GM08714 (cell line): ENCODE measurements around the gene FNDC11.
"Not testable (repeated sequence)": the region's sequence is repeated elsewhere in the genome, so short reads cannot be mapped to it uniquely, and the experiment has no call there.

ENCODE experiments used
- H3K4me3 ChIP-seq: fragments of 200-500 bp; sonication (Bioruptor generic); 2 replicates; pipeline ENCODE4 v1.5.1; 2014; ENCODE audit warnings: mild to moderate bottlenecking, low read length, inconsistent platforms
- ZNF274 ChIP-seq: IDR thresholded peaks from 2 replicates; pipeline ENCODE4 v1.6.1; 2012; ENCODE audit warnings: mild to moderate bottlenecking, low read depth, low read length

Gene FNDC11

DNA sequence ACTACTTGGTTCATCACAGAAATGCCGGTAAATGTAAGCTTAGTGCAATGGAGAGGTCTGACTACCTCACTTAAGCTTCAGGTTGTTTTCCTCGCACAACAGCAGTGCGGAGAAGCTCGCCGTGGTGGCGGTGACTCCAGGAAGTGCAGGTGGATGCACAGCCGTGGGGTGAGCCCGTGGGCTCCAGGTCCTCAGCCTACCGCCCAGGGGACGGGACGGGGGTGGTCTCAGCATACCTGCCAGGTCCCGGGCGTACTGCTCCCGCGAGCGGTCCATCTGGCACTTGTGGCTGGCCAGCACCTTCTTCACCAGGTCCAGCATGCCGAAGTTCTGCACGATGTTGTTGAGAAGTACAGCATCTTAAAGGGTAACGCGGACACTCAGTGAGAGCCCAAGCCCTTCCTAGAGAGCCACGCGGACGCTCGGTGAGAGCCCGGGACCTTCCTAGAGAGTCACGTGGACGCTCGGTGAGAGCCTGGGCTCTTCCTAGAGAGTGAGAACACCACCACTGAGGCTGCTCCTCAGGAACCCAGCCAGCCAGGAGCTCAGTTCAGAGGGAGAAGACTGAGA lies 37.9 kb downstream of the FNDC11 start:
- TF ChIP-seq ZNF274: no peak
- H3K4me3 ChIP-seq: no peak overlapping the region

DNA sequence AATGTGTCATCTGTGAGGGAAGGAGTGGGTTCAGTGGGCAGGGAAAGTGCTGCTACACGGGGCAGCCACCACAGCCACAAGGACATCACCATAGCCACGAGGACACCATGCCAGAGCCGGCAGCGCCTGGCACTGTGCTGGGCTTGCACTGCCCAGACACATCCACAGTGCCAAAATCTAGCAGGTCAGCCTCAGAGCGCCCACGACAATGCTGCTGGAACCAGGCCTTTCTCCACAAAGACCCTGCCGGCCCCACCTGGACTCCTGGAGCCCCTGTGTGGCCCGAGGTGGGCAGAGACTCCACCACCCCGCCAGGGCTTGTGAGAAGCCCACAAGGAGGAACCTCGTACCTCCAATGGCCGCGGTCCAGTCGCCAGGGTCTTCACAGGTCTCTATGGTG lies 38.7 kb downstream of the FNDC11 start:
- TF ChIP-seq ZNF274: no peak
- H3K4me3 ChIP-seq: no peak overlapping the region

- H3K4me3 ChIP-seq: no peak overlapping the region
- no peak for TF ChIP-seq ZNF274
Measured at GRCh38 chr20:63594043-63594561, 40.1 kb downstream of the FNDC11 start.

DNA sequence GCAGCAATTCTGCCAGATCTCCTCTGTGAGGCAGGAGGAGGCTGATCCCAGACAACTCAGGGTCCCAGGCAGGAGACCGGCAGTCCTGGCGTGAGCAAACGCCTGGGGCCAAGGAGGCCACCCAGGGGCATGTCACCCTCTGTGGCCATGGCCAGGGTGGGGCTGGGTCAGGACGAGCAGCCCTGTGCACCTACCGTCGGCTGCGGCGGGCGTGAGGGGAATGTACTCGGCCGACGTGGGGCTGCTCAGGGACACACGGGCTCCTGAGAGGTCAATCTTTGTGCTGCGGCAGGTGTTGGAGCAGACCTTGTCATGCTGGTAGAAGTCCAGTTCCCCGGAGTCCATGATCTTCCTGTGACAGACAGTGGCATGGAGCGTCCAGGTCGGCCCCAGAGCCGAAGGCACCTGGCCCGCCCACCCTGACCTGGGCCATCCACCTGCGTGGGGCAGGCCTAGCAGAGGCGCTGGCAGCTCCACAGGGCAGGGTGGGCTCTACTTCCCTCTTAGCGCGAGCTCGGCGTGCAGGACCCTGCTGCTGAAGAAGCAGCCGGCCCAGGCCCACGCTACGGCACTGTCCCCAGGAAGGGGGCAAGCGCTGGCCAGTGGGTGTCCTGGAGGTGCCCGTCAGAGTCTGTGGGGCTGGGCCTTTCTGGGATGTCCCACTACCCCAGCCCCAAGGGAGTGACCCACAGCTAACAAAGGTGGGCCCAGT lies 41.6 kb downstream of the FNDC11 start:
- TF ChIP-seq ZNF274: no peak
- no peak overlapping the region for H3K4me3 ChIP-seq

DNA sequence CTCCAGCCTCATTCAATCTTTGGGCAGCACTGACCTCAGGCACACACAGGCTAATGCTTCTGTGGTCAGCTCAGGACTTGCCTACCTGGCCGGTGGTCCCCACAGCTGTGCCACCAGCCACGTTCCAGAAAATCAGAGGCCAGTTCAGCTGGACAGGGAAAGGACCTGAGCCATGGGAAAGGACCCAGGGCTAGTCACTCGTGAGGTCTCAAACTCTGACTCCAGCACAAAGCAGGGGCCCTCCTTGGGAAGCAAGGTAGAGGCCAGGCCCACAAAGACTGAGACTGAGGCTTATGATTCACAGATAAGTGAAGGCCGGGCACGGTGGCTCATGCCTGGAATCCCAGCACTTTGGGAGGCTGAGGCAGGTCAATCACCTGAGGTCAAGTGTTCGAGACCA lies 42.5 kb downstream of the FNDC11 start:
- H3K4me3 ChIP-seq: no peak overlapping the region
- no peak for TF ChIP-seq ZNF274

DNA sequence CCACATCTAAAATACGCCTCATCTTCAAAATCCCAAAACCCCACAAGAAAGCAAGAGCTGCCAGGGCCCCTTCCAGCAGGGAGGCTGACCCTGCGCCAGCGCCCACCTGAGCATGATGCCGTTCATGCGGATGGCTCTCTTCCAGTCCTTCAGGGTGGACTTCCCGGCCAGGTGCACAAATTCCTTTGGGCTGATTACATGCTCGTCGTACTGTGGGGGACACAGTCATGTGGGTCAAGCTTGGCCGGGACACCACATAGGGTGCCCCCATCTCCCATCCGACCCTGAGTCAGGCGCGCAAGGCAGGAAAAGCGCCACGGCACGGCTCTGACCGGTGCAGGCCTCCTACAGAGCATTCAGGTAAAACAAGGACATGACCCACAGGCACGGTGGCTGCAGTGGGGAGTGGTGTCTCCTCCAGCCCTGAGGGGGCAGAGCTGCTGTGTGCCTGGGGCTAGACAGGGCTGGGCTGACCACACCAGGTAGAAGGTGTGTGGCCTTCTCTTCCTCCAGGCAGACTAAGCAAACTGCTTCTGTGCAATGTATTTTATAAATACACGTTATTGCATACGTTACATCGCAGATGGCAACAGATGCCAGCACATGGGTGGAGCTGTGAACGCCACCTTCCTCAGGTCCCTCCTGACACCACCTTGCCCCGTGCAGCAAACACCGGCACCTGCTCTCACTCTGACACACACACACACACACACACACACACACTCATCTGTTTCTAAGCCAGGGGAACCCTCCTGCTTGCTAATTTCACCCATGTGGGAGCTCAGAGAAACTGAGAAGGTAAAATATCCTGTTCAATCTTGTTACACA lies 43.9 kb downstream of the FNDC11 start:
- H3K4me3 ChIP-seq: no peak overlapping the region
- TF ChIP-seq ZNF274: no peak

DNA sequence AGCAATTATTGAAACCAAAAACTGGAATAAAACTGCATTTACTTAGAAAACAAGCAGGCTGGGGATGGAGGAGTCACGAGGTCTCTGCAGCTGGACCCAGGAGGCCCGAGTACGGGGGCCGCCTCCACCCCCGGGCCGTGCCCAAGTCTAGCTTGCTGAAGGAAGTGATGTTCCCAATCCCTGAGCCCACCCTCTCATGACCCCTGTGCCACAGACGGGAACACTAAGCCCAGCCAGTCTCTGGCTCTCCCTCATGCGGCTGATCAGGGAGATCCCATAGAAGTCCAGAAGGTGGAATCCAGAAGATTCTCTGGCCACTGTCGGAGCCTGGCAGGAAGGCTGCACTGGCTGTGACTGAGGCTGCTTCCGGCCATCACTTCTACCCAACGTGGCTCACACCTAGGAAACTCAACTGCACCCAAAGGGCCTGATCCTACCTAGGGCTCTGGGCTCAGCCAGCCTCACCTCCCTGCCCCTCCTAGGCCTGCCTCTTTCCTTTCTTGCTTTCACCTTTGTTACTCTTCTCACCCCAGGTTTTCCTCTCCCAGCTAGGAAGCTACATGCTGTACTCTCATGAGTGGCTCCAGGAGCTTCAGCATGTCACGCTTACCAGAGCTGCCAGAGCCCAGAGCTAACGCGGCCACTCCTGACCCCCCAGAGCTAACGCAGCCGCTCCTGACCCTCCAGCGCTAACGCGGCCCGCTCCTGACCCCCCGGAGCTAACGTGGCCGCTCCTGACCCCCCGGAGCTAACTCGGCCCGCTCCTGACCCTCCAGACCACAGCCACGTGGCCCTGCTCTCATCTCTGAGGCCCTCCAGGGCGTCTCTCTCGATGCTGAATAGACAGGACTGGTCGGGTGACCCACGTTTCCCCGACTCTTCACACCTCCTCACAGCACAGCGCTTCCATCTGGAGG lies 44.8 kb downstream of the FNDC11 start:
- no peak overlapping the region for H3K4me3 ChIP-seq
- no peak for TF ChIP-seq ZNF274

GRCh38 chr20:63599396-63600050 lies 45.6 kb downstream of the FNDC11 start:
- no peak for TF ChIP-seq ZNF274
- H3K4me3 ChIP-seq: no peak overlapping the region

DNA sequence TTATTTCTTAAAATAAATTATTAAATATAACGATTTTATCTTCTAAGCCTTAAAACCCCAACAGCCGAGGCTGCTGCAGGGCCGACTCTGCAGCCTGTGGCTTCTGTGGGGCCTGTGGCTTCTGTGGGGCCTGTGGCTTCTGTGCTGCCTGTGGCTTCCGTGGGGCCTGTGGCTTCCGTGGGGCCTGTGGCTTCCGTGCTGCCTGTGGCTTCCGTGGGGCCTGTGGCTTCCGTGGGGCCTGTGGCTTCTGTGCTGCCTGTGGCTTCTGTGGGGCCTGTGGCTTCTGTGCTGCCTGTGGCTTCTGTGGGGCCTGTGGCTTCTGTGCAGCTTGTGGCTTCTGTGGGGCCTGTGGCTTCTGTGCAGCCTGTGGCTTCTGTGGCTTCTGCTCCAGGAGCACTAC lies 47.7 kb downstream of the FNDC11 start:
- H3K4me3 ChIP-seq: not testable (repeated sequence)

GRCh38 chr20:63602321-63602720 lies 48.4 kb downstream of the FNDC11 start:
- no peak overlapping the region for H3K4me3 ChIP-seq
- TF ChIP-seq ZNF274: no peak
